ENCODE results near the gene GMPR2.
"Not testable (repeated sequence)": the region's sequence is repeated elsewhere in the genome, so short reads cannot be mapped to it uniquely, and the experiment has no call there.

GMPR2 gene

GRCh38 chr14:24232121-24232644 is 546 bp upstream of the GMPR2 start, which contains the start of gene NEDD8:
TSS of gene NEDD8 (minus strand) at chr14:24232367. CDS start at chr14:24232267, 100 bp downstream.
- peak; percentile 93 for DNase-seq

GRCh38 chr14:24233538-24233866 is 773 bp downstream of the GMPR2 start:
- DNase-seq: no peak

GRCh38 chr14:24234095-24235005 is 1.6 kb downstream of the GMPR2 start:
- no peak for DNase-seq

GRCh38 chr14:24235804-24236688 is 3.3 kb downstream of the GMPR2 start:
- DNase-seq: no peak

- DNase-seq: no peak
Observed at GRCh38 chr14:24236689-24237462, 4.1 kb downstream of the GMPR2 start.

GRCh38 chr14:24237463-24237955 is 4.8 kb downstream of the GMPR2 start:
- no peak for DNase-seq

- no peak for DNase-seq
Observed at GRCh38 chr14:24238123-24238522, 5.4 kb downstream of the GMPR2 start.

GRCh38 chr14:24238527-24239037 is 5.9 kb downstream of the GMPR2 start:
- DNase-seq: no peak

GRCh38 chr14:24240110-24240918 is 7.6 kb downstream of the GMPR2 start:
- DNase-seq: no peak

GRCh38 chr14:24241829-24242443 is 9.2 kb downstream of the GMPR2 start:
- DNase-seq: peak; percentile 50

GRCh38 chr14:24243336-24243836 is 10.7 kb downstream of the GMPR2 start:
- DNase-seq: peak; percentile 48

GRCh38 chr14:24245350-24245749 is 12.6 kb downstream of the GMPR2 start:
- DNase-seq: not testable (repeated sequence)

GRCh38 chr14:24246765-24247212 is 14.1 kb downstream of the GMPR2 start:
- no peak for DNase-seq

GRCh38 chr14:24247422-24247821 is 14.7 kb downstream of the GMPR2 start:
- DNase-seq: no peak

GRCh38 chr14:24249230-24250021 is 16.7 kb downstream of the GMPR2 start:
- no peak for DNase-seq

GRCh38 chr14:24250354-24250753 is 17.6 kb downstream of the GMPR2 start:
- no peak for DNase-seq

- no peak for DNase-seq
Observed at GRCh38 chr14:24251880-24252288, 19.2 kb downstream of the GMPR2 start.

GRCh38 chr14:24252289-24253124 is 19.8 kb downstream of the GMPR2 start:
- no peak for DNase-seq

GRCh38 chr14:24253936-24254335 is 21.2 kb downstream of the GMPR2 start:
- no peak for DNase-seq
